Muscle of leg (tissue), 11 donors: ENCODE results near the gene SLC9C2. TPM values are rescaled to one million over a fixed set of nuclear protein-coding genes. Genes with fewer than 3 reads are reported as not detected.

Experiments used
- DNase-seq: peaks from one replicate; pipeline ENCODE4 v3.0.0; 2013
- H3K27ac ChIP-seq: one replicate; pipeline ENCODE4 v1.5.1; 2013; ENCODE audit warnings: mild to moderate bottlenecking, low read length, control low read depth
- H3K27me3 ChIP-seq: one replicate; pipeline ENCODE4 v1.6.1; 2013; ENCODE audit warnings: low read length; ENCODE audit not compliant: control insufficient read depth, insufficient read depth
- H3K36me3 ChIP-seq: one replicate; pipeline ENCODE4 v1.6.1; 2013; ENCODE audit warnings: low read length; ENCODE audit not compliant: control insufficient read depth, insufficient read depth
- H3K4me1 ChIP-seq: one replicate; pipeline ENCODE4 v1.6.1; 2013; ENCODE audit warnings: low read length; ENCODE audit not compliant: control insufficient read depth, insufficient read depth
- H3K4me3 ChIP-seq: one replicate; pipeline ENCODE4 v1.5.1; 2013; ENCODE audit warnings: low read length, control low read depth
- H3K9me3 ChIP-seq: replicated peaks from 2 replicates; pipeline ENCODE4 v1.6.1; 2013; ENCODE audit warnings: low read depth, low read length; ENCODE audit not compliant: control insufficient read depth
- WGBS: methylation state at CpG from one replicate; pipeline ENCODE4 v1.1.5; 2013; ENCODE audit warnings: missing lambda C conversion rate; ENCODE audit not compliant: insufficient coverage; 5-methylcytosine and 5-hydroxymethylcytosine counted together
- polyA plus RNA-seq, 8 donors: library from polyadenylated mRNA; unstranded; fragments of 120-200 nt; gene quantifications; one replicate each; pipeline versions ENCODE4 v1.2.1 to v1.2.3, GENCODE V29; 2013; ENCODE audit warnings: inconsistent platforms in 1 of 8, low replicate concordance in 1 of 8; ENCODE audit not compliant: insufficient read length in 8 of 8, insufficient read depth in 1 of 8
- total RNA-seq: library from RNA; stranded (reverse); fragments of 120-200 nt; gene quantifications from one replicate; pipeline ENCODE4 v1.2.4, GENCODE V29; 2013

Gene SLC9C2
- total and polyA plus RNA-seq, 9 donors, result 0.36 to 0.44 TPM; not detected in 7

DNA sequence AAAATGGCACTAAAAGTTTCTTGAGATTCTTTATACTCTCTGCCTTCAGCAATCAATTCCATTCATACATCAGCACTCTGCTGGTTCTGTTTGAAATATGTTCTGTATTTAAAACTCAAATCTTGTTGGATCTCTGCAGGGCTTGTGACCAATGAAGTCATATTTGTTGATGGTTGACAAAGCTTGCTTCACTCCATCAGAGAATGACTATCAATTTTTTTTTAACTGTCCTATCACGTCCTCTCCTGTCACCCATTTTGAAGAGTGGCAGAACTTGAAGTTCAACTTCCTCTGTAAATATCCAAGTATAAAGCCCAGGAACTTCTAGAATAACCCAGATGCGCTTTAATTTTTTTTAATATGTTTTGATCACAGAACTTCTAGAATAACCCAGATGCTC lies 114.9 kb downstream of the SLC9C2 start:
- Histone ChIP-seq H3K36me3 (peaks cover 38% of the 10 kb centered on the region), H3K27ac (no peak overlapping the region)
- WGBS, result 100% methylated on average over 1 of the region's 2 CpGs

DNA sequence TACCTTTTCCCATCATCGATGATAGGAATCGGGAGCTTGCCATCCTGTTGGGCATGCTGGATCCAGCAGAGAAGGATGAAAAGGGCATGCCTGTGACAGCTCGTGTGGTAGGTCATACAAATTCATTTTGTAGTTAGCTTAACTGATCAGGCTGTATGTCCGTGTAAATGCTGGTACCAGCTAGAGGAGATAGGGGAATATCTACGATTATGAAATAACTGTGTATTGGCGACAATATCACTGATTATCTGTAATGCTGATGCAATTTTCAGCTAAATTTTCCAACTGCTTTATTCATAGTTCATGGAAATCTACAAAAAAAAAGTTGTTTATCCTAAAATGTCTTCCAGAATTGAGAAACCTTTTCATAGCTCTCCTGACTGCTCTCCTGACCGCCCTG lies 117.5 kb downstream of the SLC9C2 start:
- Histone ChIP-seq H3K9me3 (no peaks in the 10 kb centered on the region), H3K4me1 (no peaks in the 10 kb centered on the region), H3K27me3 (no peaks in the 10 kb centered on the region), H3K27ac (no peak overlapping the region), H3K36me3 (peaks cover 59% of the 10 kb centered on the region), H3K4me3 (no peak overlapping the region)
- WGBS, result 80% methylated on average over 1 of the region's 7 CpGs
- DNase-seq, result no peak

More for the DNA sequence above, 114.9 kb downstream of the SLC9C2 start:
- no peak for DNase-seq
- no peak overlapping the region for H3K4me3 ChIP-seq
- no peaks in the 10 kb centered on the region for H3K27me3 ChIP-seq
- H3K4me1 ChIP-seq, result no peaks in the 10 kb centered on the region
- no peaks in the 10 kb centered on the region for H3K9me3 ChIP-seq

DNA sequence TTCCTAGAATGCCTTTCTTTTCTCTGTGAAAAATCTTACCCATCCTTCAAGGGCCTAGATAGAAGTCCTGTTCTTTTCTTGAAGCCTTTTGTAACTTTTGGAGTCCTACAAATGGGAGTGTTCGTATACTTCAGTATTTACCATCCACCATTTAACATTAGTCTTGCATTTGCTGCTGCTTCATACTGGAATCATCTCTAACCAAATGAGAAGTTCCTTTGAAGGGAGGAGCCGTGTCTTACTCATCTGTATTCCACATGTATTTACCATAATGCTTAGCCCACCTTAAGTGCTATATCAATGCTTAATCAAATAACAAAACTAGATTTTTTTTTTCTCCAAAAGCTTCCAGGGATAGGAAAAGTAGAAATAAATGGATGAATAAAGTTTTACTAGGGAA lies 118.6 kb downstream of the SLC9C2 start:
- Histone ChIP-seq H3K4me3 (no peak overlapping the region), H3K27me3 (no peaks in the 10 kb centered on the region), H3K4me1 (no peaks in the 10 kb centered on the region), H3K36me3 (peaks cover 59% of the 10 kb centered on the region), H3K27ac (no peak overlapping the region), H3K9me3 (no peaks in the 10 kb centered on the region)
- 80% methylated on average over 1 of the region's 2 CpGs for WGBS
- DNase-seq, result no peak

DNA sequence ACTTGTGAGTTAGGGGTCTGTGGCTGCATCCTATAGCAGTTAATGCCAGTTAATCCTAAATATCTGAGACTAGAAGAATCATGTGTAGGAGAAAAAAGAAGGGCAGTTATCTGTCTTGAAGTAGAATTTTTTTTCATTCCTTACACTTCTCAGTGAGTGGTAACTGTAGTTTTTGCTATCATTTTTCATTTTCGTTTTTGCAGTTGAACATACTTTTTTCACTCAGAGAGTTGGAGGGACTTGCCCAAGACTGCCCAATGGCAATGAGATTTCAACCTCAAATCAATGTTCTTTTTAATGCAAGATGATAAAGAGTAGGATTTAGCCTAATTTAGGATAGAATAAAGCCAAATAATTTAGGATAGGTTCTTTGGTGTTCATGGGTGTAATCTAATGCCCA lies 120.2 kb downstream of the SLC9C2 start:
- no CpG with 5 or more reads among the region's 1 CpG for WGBS
- H3K4me1 ChIP-seq, result peaks cover 7% of the 10 kb centered on the region

DNA sequence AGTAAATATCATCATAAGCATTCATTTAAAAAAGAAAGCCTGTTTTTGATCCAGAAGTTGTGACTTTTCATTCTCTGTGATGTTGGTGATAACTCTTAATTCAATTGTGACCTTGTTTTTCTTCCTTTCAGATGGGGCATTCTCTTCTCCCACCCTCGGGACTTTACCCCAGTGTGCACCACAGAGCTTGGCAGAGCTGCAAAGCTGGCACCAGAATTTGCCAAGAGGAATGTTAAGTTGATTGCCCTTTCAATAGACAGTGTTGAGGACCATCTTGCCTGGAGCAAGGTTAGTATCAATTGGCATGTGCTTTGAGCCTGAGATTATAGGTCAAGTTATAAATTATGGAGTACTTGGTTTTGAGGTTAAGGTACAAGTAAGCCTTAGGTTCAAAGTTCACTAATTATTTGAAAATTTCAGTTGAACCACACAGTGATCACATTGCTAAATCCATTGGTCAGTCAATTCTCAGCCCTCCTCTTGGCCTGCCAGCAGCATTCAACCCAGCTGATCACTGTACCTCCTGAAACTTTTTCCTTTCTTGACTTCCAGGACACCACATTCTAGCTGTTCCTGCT lies 121.6 kb downstream of the SLC9C2 start:
- no peak for DNase-seq
- no peak overlapping the region for H3K4me3 ChIP-seq
- no peaks in the 10 kb centered on the region for H3K27me3 ChIP-seq
- peaks cover 7% of the 10 kb centered on the region for H3K4me1 ChIP-seq
- H3K9me3 ChIP-seq, result no peaks in the 10 kb centered on the region
- no peak overlapping the region for H3K27ac ChIP-seq
- peaks cover 43% of the 10 kb centered on the region for H3K36me3 ChIP-seq
- no CpG with 5 or more reads among the region's 1 CpG for WGBS

More for the DNA sequence above, 120.2 kb downstream of the SLC9C2 start:
- no peak overlapping the region for H3K27ac ChIP-seq
- H3K4me3 ChIP-seq, result no peak overlapping the region
- no peaks in the 10 kb centered on the region for H3K9me3 ChIP-seq
- no peaks in the 10 kb centered on the region for H3K27me3 ChIP-seq
- peaks cover 52% of the 10 kb centered on the region for H3K36me3 ChIP-seq
- no peak for DNase-seq

DNA sequence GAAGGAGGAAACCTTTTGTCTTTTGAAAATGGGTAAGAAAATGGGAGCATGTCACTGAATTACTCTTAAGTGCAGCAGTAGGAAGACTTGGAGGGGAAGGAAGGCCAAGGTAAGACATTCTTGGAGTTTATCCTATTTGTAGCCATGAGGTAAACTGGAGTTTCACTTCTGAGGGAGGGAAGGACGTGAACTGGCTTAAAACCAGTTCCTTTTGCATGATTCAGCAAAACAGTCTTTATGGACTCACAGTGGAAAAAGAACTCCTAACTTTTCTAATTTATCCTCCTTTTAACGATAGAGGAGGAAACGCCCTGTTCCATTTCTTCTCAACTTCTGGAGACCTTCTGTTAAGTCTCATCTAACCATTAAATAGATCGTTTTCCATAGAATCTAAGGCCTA lies 123.2 kb downstream of the SLC9C2 start:
- Histone ChIP-seq H3K9me3 (no peaks in the 10 kb centered on the region), H3K36me3 (peaks cover 33% of the 10 kb centered on the region), H3K27me3 (no peaks in the 10 kb centered on the region), H3K4me3 (no peak overlapping the region), H3K27ac (no peak overlapping the region), H3K4me1 (peaks cover 13% of the 10 kb centered on the region)
- 100% methylated on average over 1 of the region's 4 CpGs for WGBS
- peak; percentile 5 for DNase-seq

DNA sequence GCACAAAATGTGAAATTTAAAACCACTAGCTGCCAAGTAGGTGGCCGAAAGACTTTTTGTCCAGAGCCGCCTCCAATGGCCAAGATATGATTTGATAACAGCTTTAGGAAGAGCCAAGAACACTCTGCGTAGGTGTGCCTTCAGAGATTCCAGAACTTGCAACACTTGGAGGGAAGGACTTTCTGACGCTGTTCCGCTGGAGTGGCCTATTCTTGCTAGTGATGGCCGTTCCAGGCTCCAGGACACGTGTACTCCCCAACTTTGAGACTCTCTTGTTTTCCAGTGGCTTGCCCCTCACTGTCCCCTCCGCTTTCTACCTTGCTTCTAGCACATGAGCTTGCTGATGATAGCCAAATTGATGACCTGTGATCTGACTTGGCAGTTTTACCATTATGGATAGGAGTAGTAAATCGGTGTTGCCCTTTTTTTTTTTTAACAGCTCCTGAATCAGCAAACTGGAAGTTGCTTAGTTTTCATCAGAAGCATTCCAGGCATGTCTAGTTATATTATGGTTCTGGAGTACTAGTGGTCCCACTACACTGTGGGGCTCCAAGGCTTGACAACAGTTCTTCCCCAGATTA lies 124.7 kb downstream of the SLC9C2 start:
- H3K27ac ChIP-seq, result peak overlapping the region; percentile 99
- H3K4me1 ChIP-seq, result peaks cover 13% of the 10 kb centered on the region
- no peaks in the 10 kb centered on the region for H3K9me3 ChIP-seq
- H3K36me3 ChIP-seq, result peaks cover 24% of the 10 kb centered on the region
- WGBS, result 2% methylated on average over 7 of the region's 9 CpGs
- DNase-seq, result peak; percentile 87
- peak overlapping the region; percentile 89 for H3K4me3 ChIP-seq
- no peaks in the 10 kb centered on the region for H3K27me3 ChIP-seq

DNA sequence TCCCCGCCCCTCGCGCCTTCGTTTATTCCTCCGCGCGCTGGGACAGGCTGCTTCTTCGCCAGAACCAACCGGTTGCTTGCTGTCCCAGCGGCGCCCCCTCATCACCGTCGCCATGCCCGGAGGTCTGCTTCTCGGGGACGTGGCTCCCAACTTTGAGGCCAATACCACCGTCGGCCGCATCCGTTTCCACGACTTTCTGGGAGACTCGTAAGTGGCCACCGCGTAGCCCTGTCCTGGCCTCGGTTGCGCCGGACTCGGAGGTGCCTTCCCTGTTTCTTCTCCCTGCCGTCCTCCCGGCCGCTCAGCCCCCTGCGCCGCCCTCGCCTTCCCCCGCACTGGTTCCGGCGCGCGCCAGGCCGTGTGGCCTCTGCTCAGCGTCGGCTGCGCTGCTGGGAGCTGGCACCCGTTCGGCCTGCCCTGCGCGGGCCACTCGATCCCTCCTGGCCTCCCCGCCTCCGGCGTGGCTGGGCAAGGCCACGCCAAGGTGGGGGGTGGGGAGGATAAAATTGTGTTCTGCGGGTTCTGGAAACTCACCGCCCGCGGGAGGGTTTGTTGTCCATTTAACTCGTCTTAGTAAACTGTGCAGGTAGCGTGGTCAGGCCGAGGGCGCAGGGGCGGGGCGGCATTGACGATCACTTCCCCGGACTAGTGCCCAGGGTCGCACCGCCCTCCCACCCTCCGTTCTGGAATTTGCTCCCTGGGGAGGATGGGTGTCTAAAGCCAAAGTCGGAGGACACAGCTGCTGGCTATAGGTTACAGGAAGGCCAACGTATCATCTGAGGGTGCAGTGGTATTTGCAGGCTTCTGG lies 125.4 kb downstream of the SLC9C2 start, which contains the start of gene PRDX6:
Gene PRDX6 (plus strand): TSS at position 50 of the 808 bp plus-strand sequence. CDS start 63 bp downstream, at position 113.
- peaks cover 13% of the 10 kb centered on the region for H3K4me1 ChIP-seq
- DNase-seq, result peak; percentile 69
- peak within 1 kb of the TSS; percentile 89 for H3K4me3 ChIP-seq
- H3K9me3 ChIP-seq, result no peaks in the 10 kb centered on the region
- H3K27ac ChIP-seq, result peak within 1 kb of the TSS; percentile 99
- under 1% methylated on average over 58 of the region's 69 CpGs for WGBS
- H3K36me3 ChIP-seq, result peaks cover 20% of the 10 kb centered on the region
- H3K27me3 ChIP-seq, result no peaks in the 10 kb centered on the region

DNA sequence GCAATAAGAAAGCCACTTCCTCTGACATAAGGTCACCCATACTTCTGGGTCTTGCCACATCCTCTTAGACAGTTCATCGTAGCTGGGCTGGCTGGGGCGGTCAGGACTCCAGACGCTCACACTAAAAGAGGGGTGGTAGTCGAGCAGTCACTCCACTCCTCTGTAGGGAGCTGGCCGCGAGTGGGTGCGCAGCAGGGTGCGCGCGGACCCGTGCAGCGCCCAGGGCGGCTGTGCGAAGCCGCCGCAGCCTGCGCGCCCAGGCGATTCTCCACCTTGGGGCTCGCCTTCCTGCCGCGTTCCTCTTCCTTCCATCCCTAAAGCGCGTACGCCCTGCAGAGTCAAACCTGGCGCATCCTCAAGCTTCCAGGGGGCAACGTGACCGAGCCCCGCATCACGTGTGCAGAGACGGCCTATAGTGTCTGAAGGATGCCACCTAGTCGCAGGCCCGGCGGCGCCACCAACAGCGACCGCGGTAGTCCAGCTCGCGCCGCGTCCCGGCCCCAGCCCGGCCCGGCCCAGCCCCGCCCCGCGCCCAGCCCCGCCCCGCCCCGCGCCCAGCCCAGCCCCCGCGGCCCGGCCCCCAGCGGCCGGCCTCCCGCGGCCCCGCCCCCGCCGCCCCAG lies 126.1 kb downstream of the SLC9C2 start:
- H3K27me3 ChIP-seq, result no peaks in the 10 kb centered on the region

DNA sequence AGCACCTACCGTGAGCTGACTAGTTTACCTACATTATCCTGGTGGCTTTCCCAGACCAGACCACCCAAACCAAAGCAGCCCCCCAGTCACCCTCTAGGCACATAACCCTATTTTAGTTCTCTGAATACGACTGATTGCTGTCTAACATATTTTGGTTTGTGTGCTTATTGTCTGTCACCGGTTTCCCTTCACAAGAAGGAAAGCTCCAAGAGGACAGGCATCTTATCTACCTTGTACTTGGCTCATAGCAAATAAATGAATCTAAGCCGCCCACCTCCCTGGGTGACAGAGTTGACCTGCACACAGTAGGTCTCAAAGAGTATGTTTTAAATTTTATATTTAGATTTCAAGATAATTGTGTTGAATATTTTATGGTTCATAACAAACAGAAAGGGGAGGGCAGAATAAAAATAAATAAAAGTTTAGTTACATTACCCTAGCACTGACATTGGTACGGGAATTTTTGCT lies 126.6 kb downstream of the SLC9C2 start:
- peak overlapping the region; percentile 68 for H3K4me3 ChIP-seq
- peaks cover 13% of the 10 kb centered on the region for H3K4me1 ChIP-seq
- H3K9me3 ChIP-seq, result no peaks in the 10 kb centered on the region
- WGBS, result 0% methylated on average over 2 of the region's 5 CpGs
- H3K36me3 ChIP-seq, result peaks cover 9% of the 10 kb centered on the region
- peak; percentile 12 for DNase-seq
- H3K27ac ChIP-seq, result peak overlapping the region; percentile 81
- no peaks in the 10 kb centered on the region for H3K27me3 ChIP-seq

More for the DNA sequence above, 126.1 kb downstream of the SLC9C2 start:
- peaks cover 14% of the 10 kb centered on the region for H3K36me3 ChIP-seq
- DNase-seq, result peak; percentile 96
- no peaks in the 10 kb centered on the region for H3K9me3 ChIP-seq
- under 1% methylated on average over 42 of the region's 62 CpGs for WGBS
- H3K4me1 ChIP-seq, result peaks cover 13% of the 10 kb centered on the region
- peak overlapping the region; percentile 81 for H3K27ac ChIP-seq
- H3K4me3 ChIP-seq, result peak overlapping the region; percentile 89
